ENCODE results near the gene CACNA1H.

DNA sequence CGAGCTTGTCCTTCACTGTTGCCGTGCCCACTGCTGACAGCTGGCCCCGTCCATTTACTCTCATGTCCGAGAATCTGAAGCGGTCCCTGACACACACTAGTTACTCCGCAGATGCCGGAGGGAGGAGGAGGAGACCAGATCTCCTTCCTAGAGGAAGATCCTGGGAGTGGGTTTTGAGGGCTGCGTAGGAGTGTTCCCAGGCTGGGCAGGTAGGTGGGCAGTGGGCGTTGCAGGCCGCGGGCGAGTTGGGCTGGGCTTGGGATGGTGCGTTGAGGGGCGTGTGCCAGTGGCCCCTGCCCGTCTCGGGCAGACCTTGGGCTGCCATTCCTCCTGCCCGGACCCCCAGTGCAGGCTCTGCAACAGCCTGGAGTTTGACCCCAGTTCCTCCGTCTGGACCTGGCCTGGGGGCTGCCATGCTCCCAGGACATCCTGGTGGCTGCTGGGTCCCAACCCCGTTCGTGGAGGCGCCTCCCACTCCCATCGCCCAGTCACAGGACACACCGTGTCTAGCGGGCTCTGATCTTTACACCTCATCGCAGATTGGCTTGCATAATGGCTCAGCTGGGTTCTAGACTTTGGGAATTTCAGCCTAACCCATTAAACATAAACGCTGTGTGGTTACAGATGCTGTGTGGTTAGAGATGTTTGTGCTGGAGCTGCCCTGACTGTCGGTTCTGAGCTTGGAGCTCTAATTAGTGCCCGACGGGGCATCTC is 22.8 kb downstream of the CACNA1H start:
- no peak for TF ChIP-seq CTCF (IDR thresholded peaks at IDR 0.05; ENCODE audit: low read depth, low read length)
- no peak for TF ChIP-seq EZH2phosphoT487 (IDR thresholded peaks at IDR 0.05; ENCODE audit: low read depth)

Measured in OCI-LY3 (cell line).